ENCODE measurements around the gene SPINT4. TPM values are rescaled to one million over a fixed set of nuclear protein-coding genes. Genes with fewer than 3 reads are reported as not detected.

Gene SPINT4
- total and polyA plus RNA-seq, 2 experiments from 2014 or later, result not detected

GRCh38 chr20:45725134-45725533 lies 3.0 kb downstream of the SPINT4 start:
- H3K4me3 ChIP-seq, result no peak overlapping the region
- in situ Hi-C loops (cut with MboI), result no loop called here
- no peak overlapping the region for H3K9ac ChIP-seq
- no peaks in the 10 kb centered on the region for H3K36me3 ChIP-seq (ENCODE audit: low read depth)
- no peaks in the 10 kb centered on the region for H3K9me2 ChIP-seq (ENCODE audit: insufficient read depth)
- no peaks in the 10 kb centered on the region for H3K9me3 ChIP-seq (ENCODE audit: low read depth)
- no peaks in the 10 kb centered on the region for H3K4me1 ChIP-seq (ENCODE audit: insufficient read depth)
- no peak overlapping the region for H3K4me2 ChIP-seq (ENCODE audit: unreplicated experiment)
- H3K27ac ChIP-seq, result no peak overlapping the region
- TF ChIP-seq EZH2phosphoT487 (IDR thresholded peaks at IDR 0.05; ENCODE audit: insufficient read depth, low read depth) (no peak), EZH2 (IDR thresholded peaks at IDR 0.05; ENCODE audit: insufficient read depth, poor library complexity, severe bottlenecking) (no peak)
- H3K27me3 ChIP-seq (replicated peaks; ENCODE audit: insufficient read depth), result peaks cover 9% of the 10 kb centered on the region; the same call in 1 of the 2 replicates
- H3F3A ChIP-seq (ENCODE audit: insufficient read depth), result no peaks in the 10 kb centered on the region
- H2AFZ ChIP-seq, result no peak overlapping the region
- no peaks in the 10 kb centered on the region for H4K20me1 ChIP-seq (ENCODE audit: insufficient read depth)
- no peak for DNase-seq
- H3K79me2 ChIP-seq (ENCODE audit: insufficient read depth), result no peaks in the 10 kb centered on the region

GRCh38 chr20:45727044-45727443 lies 4.9 kb downstream of the SPINT4 start:
- Histone ChIP-seq H3K27ac (no peak overlapping the region), H4K20me1 (ENCODE audit: insufficient read depth) (no peaks in the 10 kb centered on the region), H3K4me2 (ENCODE audit: unreplicated experiment) (no peak overlapping the region), H3K36me3 (ENCODE audit: low read depth) (no peaks in the 10 kb centered on the region), H3K9me2 (ENCODE audit: insufficient read depth) (no peaks in the 10 kb centered on the region), H3K9ac (no peak overlapping the region), H3K79me2 (ENCODE audit: insufficient read depth) (no peaks in the 10 kb centered on the region), H2AFZ (no peak overlapping the region), H3K9me3 (ENCODE audit: low read depth) (no peaks in the 10 kb centered on the region), H3K4me3 (no peak overlapping the region), H3F3A (ENCODE audit: insufficient read depth) (no peaks in the 10 kb centered on the region), H3K27me3 (replicated peaks; ENCODE audit: insufficient read depth) (peaks cover 9% of the 10 kb centered on the region; the same call in 1 of the 2 replicates), H3K4me1 (ENCODE audit: insufficient read depth) (no peaks in the 10 kb centered on the region)
- 20 to 21% methylated on average over 2 of the region's 2 CpGs for WGBS, 2 experiments (ENCODE audit: low coverage in 1 of 2, low lambda C conversion rate in 2 of 2, missing lambda C conversion rate in 2 of 2)
- DNase-seq, result peak; percentile 34
- TF ChIP-seq EZH2 (IDR thresholded peaks at IDR 0.05; ENCODE audit: insufficient read depth, poor library complexity, severe bottlenecking), result no peak
- TF ChIP-seq EZH2phosphoT487 (IDR thresholded peaks at IDR 0.05; ENCODE audit: insufficient read depth, low read depth), result no peak
- in situ Hi-C loops (cut with MboI), result no loop called here

- Histone ChIP-seq H3F3A (ENCODE audit: insufficient read depth) (no peaks in the 10 kb centered on the region), H3K4me2 (ENCODE audit: unreplicated experiment) (no peak overlapping the region), H2AFZ (no peak overlapping the region), H3K27me3 (replicated peaks; ENCODE audit: insufficient read depth) (no peaks in the 10 kb centered on the region), H3K4me1 (ENCODE audit: insufficient read depth) (no peaks in the 10 kb centered on the region), H3K4me3 (no peak overlapping the region), H3K9ac (no peak overlapping the region), H3K9me3 (ENCODE audit: low read depth) (no peaks in the 10 kb centered on the region), H3K36me3 (ENCODE audit: low read depth) (no peaks in the 10 kb centered on the region), H3K9me2 (ENCODE audit: insufficient read depth) (no peaks in the 10 kb centered on the region), H3K79me2 (ENCODE audit: insufficient read depth) (no peaks in the 10 kb centered on the region), H4K20me1 (ENCODE audit: insufficient read depth) (no peaks in the 10 kb centered on the region), H3K27ac (no peak overlapping the region)
- TF ChIP-seq EZH2 (IDR thresholded peaks at IDR 0.05; ENCODE audit: insufficient read depth, poor library complexity, severe bottlenecking), result no peak
- DNase-seq, result no peak
- in situ Hi-C loops (cut with MboI), result no loop called here
These were observed 10.1 kb downstream of the SPINT4 start for GRCh38 chr20:45732199-45732598.

GRCh38 chr20:45735552-45735951 lies 13.4 kb downstream of the SPINT4 start:
- in situ Hi-C loops (cut with MboI), result no loop called here
- no peak for DNase-seq
- no peaks in the 10 kb centered on the region for H3K9me3 ChIP-seq (ENCODE audit: low read depth)
- H3K4me2 ChIP-seq (ENCODE audit: unreplicated experiment), result no peak overlapping the region
- H3K27me3 ChIP-seq (replicated peaks; ENCODE audit: insufficient read depth), result no peaks in the 10 kb centered on the region
- H2AFZ ChIP-seq, result no peak overlapping the region
- no peak overlapping the region for H3K27ac ChIP-seq
- no peaks in the 10 kb centered on the region for H4K20me1 ChIP-seq (ENCODE audit: insufficient read depth)
- H3K79me2 ChIP-seq (ENCODE audit: insufficient read depth), result no peaks in the 10 kb centered on the region
- no peak overlapping the region for H3K9ac ChIP-seq
- H3K36me3 ChIP-seq (ENCODE audit: low read depth), result no peaks in the 10 kb centered on the region
- TF ChIP-seq EZH2phosphoT487 (IDR thresholded peaks at IDR 0.05; ENCODE audit: insufficient read depth, low read depth) (no peak), EZH2 (IDR thresholded peaks at IDR 0.05; ENCODE audit: insufficient read depth, poor library complexity, severe bottlenecking) (no peak)
- no peaks in the 10 kb centered on the region for H3K9me2 ChIP-seq (ENCODE audit: insufficient read depth)
- H3K4me3 ChIP-seq, result no peak overlapping the region
- no peaks in the 10 kb centered on the region for H3F3A ChIP-seq (ENCODE audit: insufficient read depth)
- 39 to 51% methylated on average over 5 to 8 of the region's 8 CpGs for WGBS, 2 experiments (ENCODE audit: low coverage in 1 of 2, low lambda C conversion rate in 2 of 2, missing lambda C conversion rate in 2 of 2)
- no peaks in the 10 kb centered on the region for H3K4me1 ChIP-seq (ENCODE audit: insufficient read depth)

- no peaks in the 10 kb centered on the region for H3K36me3 ChIP-seq (ENCODE audit: low read depth)
- no peak overlapping the region for H3K4me3 ChIP-seq
- no peak for DNase-seq
- no peaks in the 10 kb centered on the region for H3K4me1 ChIP-seq (ENCODE audit: insufficient read depth)
- H2AFZ ChIP-seq, result no peak overlapping the region
- H3K9me3 ChIP-seq (ENCODE audit: low read depth), result no peaks in the 10 kb centered on the region
- H3K4me2 ChIP-seq (ENCODE audit: unreplicated experiment), result no peak overlapping the region
- H3K9me2 ChIP-seq (ENCODE audit: insufficient read depth), result no peaks in the 10 kb centered on the region
- H3F3A ChIP-seq (ENCODE audit: insufficient read depth), result no peaks in the 10 kb centered on the region
- in situ Hi-C loops (cut with MboI), result no loop called here
- no peaks in the 10 kb centered on the region for H4K20me1 ChIP-seq (ENCODE audit: insufficient read depth)
- WGBS, 2 experiments (ENCODE audit: low coverage in 1 of 2, low lambda C conversion rate in 2 of 2, missing lambda C conversion rate in 2 of 2), result 83 to 84% methylated on average over 13 to 15 of the region's 23 CpGs
- H3K9ac ChIP-seq, result no peak overlapping the region
- TF ChIP-seq EZH2 (IDR thresholded peaks at IDR 0.05; ENCODE audit: insufficient read depth, poor library complexity, severe bottlenecking) (no peak), EZH2phosphoT487 (IDR thresholded peaks at IDR 0.05; ENCODE audit: insufficient read depth, low read depth) (no peak)
- H3K27me3 ChIP-seq (replicated peaks; ENCODE audit: insufficient read depth), result no peaks in the 10 kb centered on the region
- no peak overlapping the region for H3K27ac ChIP-seq
- no peaks in the 10 kb centered on the region for H3K79me2 ChIP-seq (ENCODE audit: insufficient read depth)
These were observed 13.8 kb downstream of the SPINT4 start for GRCh38 chr20:45735988-45736387.

Data from GM23248 (cell line).